Stimulated activated CD8-positive, alpha-beta memory T cell treated with anti-CD3 and anti-CD28 coated beads, Interleukin-7, amount 100 ng/mL, for 24 hours (primary cell): ENCODE data around the gene FLYWCH1.

ENCODE experiments used
- DNase-seq: peaks from one replicate; pipeline ENCODE4 v3.0.0-alpha.2; 2020; ENCODE audit warnings: low read depth

The FLYWCH1 gene

GRCh38 chr16:2911638-2912329, at the start of gene FLYWCH1:
FLYWCH1 (plus strand) TSS chr16:2911931; CDS start chr16:2929686, 17,755 bp downstream.
- DNase-seq = peak; percentile 99

GRCh38 chr16:2865651-2866050, 46.1 kb upstream of the FLYWCH1 start:
- DNase-seq = no peak

GRCh38 chr16:2866431-2866830, 45.3 kb upstream of the FLYWCH1 start:
- DNase-seq = no peak

- DNase-seq = no peak
These were observed 44.1 kb upstream of the FLYWCH1 start for GRCh38 chr16:2867661-2867986.

- peak; percentile 95 for DNase-seq
These were observed 43.5 kb upstream of the FLYWCH1 start for GRCh38 chr16:2867987-2868789.

- DNase-seq = no peak
These were observed 39.8 kb upstream of the FLYWCH1 start for GRCh38 chr16:2871926-2872325.

- DNase-seq = no peak
These were observed 37.5 kb upstream of the FLYWCH1 start for GRCh38 chr16:2874032-2874911.

- no peak for DNase-seq
These were observed 36.8 kb upstream of the FLYWCH1 start for GRCh38 chr16:2874912-2875362.

GRCh38 chr16:2879854-2880508, 31.8 kb upstream of the FLYWCH1 start:
- no peak for DNase-seq

GRCh38 chr16:2881783-2882649, 29.7 kb upstream of the FLYWCH1 start:
- no peak for DNase-seq

GRCh38 chr16:2882650-2883457, 28.9 kb upstream of the FLYWCH1 start, which contains the start of gene FLYWCH2:
FLYWCH2 (plus strand) TSS chr16:2883215; CDS start chr16:2896450, 13,235 bp downstream.
- peak; percentile 99 for DNase-seq

- DNase-seq = no peak
These were observed 28.2 kb upstream of the FLYWCH1 start for GRCh38 chr16:2883458-2883908.

- DNase-seq = no peak
These were observed 27.7 kb upstream of the FLYWCH1 start for GRCh38 chr16:2884041-2884451.

- no peak for DNase-seq
These were observed 17.5 kb upstream of the FLYWCH1 start for GRCh38 chr16:2894231-2894630.

- DNase-seq = no peak
These were observed 15.9 kb upstream of the FLYWCH1 start for GRCh38 chr16:2895813-2896212.

GRCh38 chr16:2896480-2897010, 15.2 kb upstream of the FLYWCH1 start:
- DNase-seq = no peak

- DNase-seq = no peak
These were observed 14.6 kb upstream of the FLYWCH1 start for GRCh38 chr16:2897110-2897509.

GRCh38 chr16:2898831-2899563, 12.7 kb upstream of the FLYWCH1 start:
- DNase-seq = no peak

- no peak for DNase-seq
These were observed 12.1 kb upstream of the FLYWCH1 start for GRCh38 chr16:2899564-2900072.
